Transverse colon (tissue), 4 donors: Measurements from ENCODE around the gene ETS2.

ENCODE experiments used
- EP300 ChIP-seq: sonication (generic); formaldehyde crosslinking; IDR thresholded peaks from one replicate; pipeline ENCODE4 v1.6.1; 2017; ENCODE audit warnings: antibody characterized with exemption, low read depth
- POLR2AphosphoS5 ChIP-seq, 3 donors: sonication (generic); formaldehyde crosslinking; IDR thresholded peaks; one replicate each; pipeline ENCODE4 v1.6.1; 2016; ENCODE audit warnings: antibody characterized with exemption in 3 of 3
- TF ChIP-seq, protein P1 (sequence below), 5 experiments: fragments of 200-600 bp in 3 of 5; fragments of 450-650 bp in 2 of 5; sonication (generic) in 3 of 5; IDR thresholded peaks; 1 replicate in 2 of 5; 2 replicates in 3 of 5; pipeline ENCODE4 v1.5.1; 2016 to 2017; ENCODE audit warnings: antibody characterized with exemption in 5 of 5, inconsistent platforms in 3 of 5, mild to moderate bottlenecking in 2 of 5, moderate library complexity in 1 of 5

DNA sequence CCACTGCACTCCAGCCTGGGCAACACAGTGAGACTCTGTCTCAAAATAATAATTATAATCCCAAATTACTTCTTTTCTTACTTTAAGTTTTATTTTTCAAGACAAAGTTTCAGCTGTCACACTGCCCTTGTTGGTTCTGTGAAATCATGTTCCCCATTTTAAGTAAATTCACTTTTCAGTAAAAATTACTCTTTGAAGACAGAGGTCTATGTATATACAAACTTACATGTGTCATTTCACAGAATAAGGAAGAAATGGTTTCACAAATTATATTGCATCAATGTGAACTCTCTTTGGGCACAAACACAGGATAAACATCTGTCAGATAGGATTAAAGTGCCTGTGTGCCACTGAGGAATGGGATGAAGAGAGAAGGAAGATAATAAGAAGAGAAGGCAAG is 33.1 kb upstream of the ETS2 start:
- TF ChIP-seq POLR2AphosphoS5 (IDR thresholded peaks at IDR 0.05) (no peak), EP300 (no peak)
- TF ChIP-seq, protein P1, sequence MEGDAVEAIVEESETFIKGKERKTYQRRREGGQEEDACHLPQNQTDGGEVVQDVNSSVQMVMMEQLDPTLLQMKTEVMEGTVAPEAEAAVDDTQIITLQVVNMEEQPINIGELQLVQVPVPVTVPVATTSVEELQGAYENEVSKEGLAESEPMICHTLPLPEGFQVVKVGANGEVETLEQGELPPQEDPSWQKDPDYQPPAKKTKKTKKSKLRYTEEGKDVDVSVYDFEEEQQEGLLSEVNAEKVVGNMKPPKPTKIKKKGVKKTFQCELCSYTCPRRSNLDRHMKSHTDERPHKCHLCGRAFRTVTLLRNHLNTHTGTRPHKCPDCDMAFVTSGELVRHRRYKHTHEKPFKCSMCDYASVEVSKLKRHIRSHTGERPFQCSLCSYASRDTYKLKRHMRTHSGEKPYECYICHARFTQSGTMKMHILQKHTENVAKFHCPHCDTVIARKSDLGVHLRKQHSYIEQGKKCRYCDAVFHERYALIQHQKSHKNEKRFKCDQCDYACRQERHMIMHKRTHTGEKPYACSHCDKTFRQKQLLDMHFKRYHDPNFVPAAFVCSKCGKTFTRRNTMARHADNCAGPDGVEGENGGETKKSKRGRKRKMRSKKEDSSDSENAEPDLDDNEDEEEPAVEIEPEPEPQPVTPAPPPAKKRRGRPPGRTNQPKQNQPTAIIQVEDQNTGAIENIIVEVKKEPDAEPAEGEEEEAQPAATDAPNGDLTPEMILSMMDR (IDR thresholded peaks at IDR 0.05): no peak
